H9 (cell line): ENCODE data around the gene XK. TPM values are rescaled to one million over a fixed set of nuclear protein-coding genes. Genes with fewer than 3 reads are reported as not detected.

ENCODE experiments used
- DNase-seq: peaks from one replicate; pipeline ENCODE4 v3.0.0-alpha.2; 2017
- H2AFZ ChIP-seq: one replicate; pipeline ENCODE4 v1.6.1; 2013; ENCODE audit warnings: mild to moderate bottlenecking, low read length, control low read depth, moderate library complexity
- H2AK5ac ChIP-seq: 2 replicates; pipeline ENCODE4 v1.6.1; 2013; ENCODE audit warnings: low read length, control low read depth, mixed read lengths; ENCODE audit not compliant: insufficient read length
- H2BK120ac ChIP-seq: one replicate; pipeline ENCODE4 v1.6.1; 2013; ENCODE audit warnings: low read depth, mild to moderate bottlenecking, low read length, control low read depth, inconsistent platforms; ENCODE audit not compliant: poor library complexity, severe bottlenecking
- H2BK12ac ChIP-seq: 2 replicates; pipeline ENCODE4 v1.6.1; 2013; ENCODE audit warnings: low read length, control low read depth, mixed read lengths, low read depth; ENCODE audit not compliant: insufficient read length
- H2BK15ac ChIP-seq: 2 replicates; pipeline ENCODE4 v1.6.1; 2013; ENCODE audit warnings: low read depth, low read length, control low read depth
- H2BK20ac ChIP-seq: one replicate; pipeline ENCODE4 v1.6.1; 2013; ENCODE audit warnings: low read depth, mild to moderate bottlenecking, low read length, control low read depth, inconsistent platforms; ENCODE audit not compliant: poor library complexity, severe bottlenecking
- H2BK5ac ChIP-seq: 2 replicates; pipeline ENCODE4 v1.6.1; 2013; ENCODE audit warnings: low read length, control low read depth, mixed read lengths; ENCODE audit not compliant: insufficient read length
- H3K14ac ChIP-seq: 2 replicates; pipeline ENCODE4 v1.6.1; 2013; ENCODE audit warnings: low read length, control low read depth; ENCODE audit not compliant: insufficient read depth
- H3K18ac ChIP-seq: 2 replicates; pipeline ENCODE4 v1.6.1; 2013; ENCODE audit warnings: low read depth, mild to moderate bottlenecking, mixed read lengths, low read length, control low read depth; ENCODE audit not compliant: insufficient read length
- H3K23ac ChIP-seq: 2 replicates; pipeline ENCODE4 v1.6.1; 2013; ENCODE audit warnings: low read length, control low read depth, mixed read lengths, low read depth; ENCODE audit not compliant: insufficient read length
- H3K23me2 ChIP-seq: 2 replicates; pipeline ENCODE4 v1.6.1; 2013; ENCODE audit warnings: low read depth, mild to moderate bottlenecking, mixed read lengths, low read length, control low read depth; ENCODE audit not compliant: insufficient read length, poor library complexity, severe bottlenecking
- H3K27ac ChIP-seq: 2 replicates; pipeline ENCODE4 v1.5.1; 2013; ENCODE audit warnings: low read length, control low read depth, mixed read lengths, low read depth; ENCODE audit not compliant: insufficient read length
- H3K27me3 ChIP-seq: 2 replicates; pipeline ENCODE4 v1.6.1; 2013; ENCODE audit warnings: low read length, control low read depth, inconsistent platforms; ENCODE audit not compliant: insufficient read depth
- H3K4ac ChIP-seq: 2 replicates; pipeline ENCODE4 v1.6.1; 2013; ENCODE audit warnings: low read depth, mild to moderate bottlenecking, control low read depth, inconsistent platforms, low read length, moderate library complexity
- H3K4me1 ChIP-seq: 2 replicates; pipeline ENCODE4 v1.6.1; 2013; ENCODE audit warnings: low read length, control low read depth, inconsistent platforms; ENCODE audit not compliant: insufficient read depth
- H3K4me2 ChIP-seq: 2 replicates; pipeline ENCODE4 v1.6.1; 2013; ENCODE audit warnings: low read length, control low read depth, mixed read lengths; ENCODE audit not compliant: insufficient read length, insufficient read depth
- H3K56ac ChIP-seq: 2 replicates; pipeline ENCODE4 v1.6.1; 2013; ENCODE audit warnings: low read depth, mild to moderate bottlenecking, mixed read lengths, low read length, control low read depth; ENCODE audit not compliant: insufficient read length
- H3K79me1 ChIP-seq: 2 replicates; pipeline ENCODE4 v1.6.1; 2013; ENCODE audit warnings: low read depth, mild to moderate bottlenecking, moderate library complexity, low read length, control low read depth, inconsistent platforms; ENCODE audit not compliant: insufficient read depth, poor library complexity, severe bottlenecking
- H3K79me2 ChIP-seq: 2 replicates; pipeline ENCODE4 v1.6.1; 2013; ENCODE audit warnings: low read length, control low read depth, inconsistent platforms; ENCODE audit not compliant: insufficient read depth
- H3K9ac ChIP-seq: 2 replicates; pipeline ENCODE4 v1.6.1; 2013; ENCODE audit warnings: low read length, control low read depth, mixed read lengths; ENCODE audit not compliant: insufficient read length; ENCODE audit errors: extremely low read depth
- H3K9me3 ChIP-seq: one replicate; pipeline ENCODE4 v1.6.1; 2013; ENCODE audit warnings: low read depth, low read length, inconsistent platforms; ENCODE audit not compliant: control insufficient read depth
- H3T11ph ChIP-seq: one replicate; pipeline ENCODE4 v1.6.1; 2013; ENCODE audit warnings: mild to moderate bottlenecking, low read length, control low read depth, inconsistent platforms
- H4K20me1 ChIP-seq: one replicate; pipeline ENCODE4 v1.6.1; 2013; ENCODE audit not compliant: control insufficient read depth, insufficient read length, insufficient read depth
- H4K5ac ChIP-seq: 2 replicates; pipeline ENCODE4 v1.6.1; 2013; ENCODE audit warnings: low read depth, mild to moderate bottlenecking, mixed read lengths, low read length, control low read depth; ENCODE audit not compliant: insufficient read length
- H4K8ac ChIP-seq: replicated peaks from 2 replicates; pipeline ENCODE4 v1.6.1; 2013; ENCODE audit warnings: low read length, control low read depth, mixed read lengths, low read depth; ENCODE audit not compliant: insufficient read length
- H4K91ac ChIP-seq: 2 replicates; pipeline ENCODE4 v1.6.1; 2013; ENCODE audit warnings: low read depth, mild to moderate bottlenecking, moderate library complexity, mixed read lengths, low read length, control low read depth; ENCODE audit not compliant: insufficient read length
- H3K27ac Mint-ChIP-seq, 3 experiments: 2 replicates in 2 of 3; 3 replicates in 1 of 3; pipeline ENCODE4 v1.8.0; 2020 to 2021; ENCODE audit warnings: mixed read lengths in 3 of 3, mild to moderate bottlenecking in 1 of 3, moderate library complexity in 1 of 3
- H3K27me3 Mint-ChIP-seq: 2 replicates; pipeline ENCODE4 v1.8.0; 2021; ENCODE audit warnings: low read depth, mild to moderate bottlenecking, moderate library complexity, mixed read lengths
- H3K36me3 Mint-ChIP-seq, 3 experiments: 2 replicates in 2 of 3; 3 replicates in 1 of 3; pipeline ENCODE4 v1.8.0; 2020 to 2021; ENCODE audit warnings: low read depth in 3 of 3, mixed read lengths in 3 of 3; ENCODE audit not compliant: insufficient read depth in 1 of 3
- H3K4me1 Mint-ChIP-seq, 2 experiments: 2 replicates each; pipeline ENCODE4 v1.8.0; 2020; ENCODE audit warnings: mixed read lengths in 2 of 2
- H3K4me3 Mint-ChIP-seq, 2 experiments: 2 replicates in 1 of 2; 3 replicates in 1 of 2; pipeline ENCODE4 v1.8.0; 2020 to 2021; ENCODE audit warnings: mild to moderate bottlenecking in 2 of 2, mixed read lengths in 2 of 2, moderate library complexity in 1 of 2
- H3K9me3 Mint-ChIP-seq, 2 experiments: 2 replicates in 1 of 2; 3 replicates in 1 of 2; pipeline ENCODE4 v1.8.0; 2020; ENCODE audit warnings: mild to moderate bottlenecking in 2 of 2, mixed read lengths in 2 of 2, moderate library complexity in 1 of 2
- total RNA-seq: library from RNA; stranded (reverse); gene quantifications from 2 replicates; pipeline ENCODE4 v1.2.1, GENCODE V29; 2021
- TF ChIP-seq, protein P1 (sequence below): fragments of 200-600 bp; sonication (generic); conservative IDR thresholded peaks from 3 replicates; pipeline ENCODE4 v1.8.0; 2021; ENCODE audit warnings: antibody characterized with exemption, mild to moderate bottlenecking

Gene XK
- total RNA-seq, 1 experiment from 2014 or later: 0.85 TPM

GRCh38 chrX:37755025-37755424, 69.4 kb downstream of the XK start:
- H2BK12ac ChIP-seq: no peak overlapping the region
- H3T11ph ChIP-seq: no peak overlapping the region
- no peak overlapping the region for H3K18ac ChIP-seq
- no peak overlapping the region for H2BK15ac ChIP-seq
- no peak overlapping the region for H2BK120ac ChIP-seq
- no peaks in the 10 kb centered on the region for H3K79me1 ChIP-seq
- H3K27me3 ChIP-seq: no peaks in the 10 kb centered on the region
- no peak overlapping the region for H2AK5ac ChIP-seq
- no peak overlapping the region for H4K5ac ChIP-seq
- no peak overlapping the region for H3K27ac ChIP-seq
- TF ChIP-seq, protein P1, sequence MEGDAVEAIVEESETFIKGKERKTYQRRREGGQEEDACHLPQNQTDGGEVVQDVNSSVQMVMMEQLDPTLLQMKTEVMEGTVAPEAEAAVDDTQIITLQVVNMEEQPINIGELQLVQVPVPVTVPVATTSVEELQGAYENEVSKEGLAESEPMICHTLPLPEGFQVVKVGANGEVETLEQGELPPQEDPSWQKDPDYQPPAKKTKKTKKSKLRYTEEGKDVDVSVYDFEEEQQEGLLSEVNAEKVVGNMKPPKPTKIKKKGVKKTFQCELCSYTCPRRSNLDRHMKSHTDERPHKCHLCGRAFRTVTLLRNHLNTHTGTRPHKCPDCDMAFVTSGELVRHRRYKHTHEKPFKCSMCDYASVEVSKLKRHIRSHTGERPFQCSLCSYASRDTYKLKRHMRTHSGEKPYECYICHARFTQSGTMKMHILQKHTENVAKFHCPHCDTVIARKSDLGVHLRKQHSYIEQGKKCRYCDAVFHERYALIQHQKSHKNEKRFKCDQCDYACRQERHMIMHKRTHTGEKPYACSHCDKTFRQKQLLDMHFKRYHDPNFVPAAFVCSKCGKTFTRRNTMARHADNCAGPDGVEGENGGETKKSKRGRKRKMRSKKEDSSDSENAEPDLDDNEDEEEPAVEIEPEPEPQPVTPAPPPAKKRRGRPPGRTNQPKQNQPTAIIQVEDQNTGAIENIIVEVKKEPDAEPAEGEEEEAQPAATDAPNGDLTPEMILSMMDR: no peak
- H3K4me2 ChIP-seq: no peak overlapping the region
- no peak overlapping the region for H3K9ac ChIP-seq
- H3K56ac ChIP-seq: no peak overlapping the region
- no peak overlapping the region for H2AFZ ChIP-seq
- Mint-ChIP-seq H3K27me3 (no peaks in the 10 kb centered on the region), H3K4me1 (no peaks in the 10 kb centered on the region), H3K4me3 (no peak overlapping the region), H3K9me3 (peaks cover 34 to 37% of the 10 kb centered on the region in 2 experiments), H3K36me3 (no peaks in the 10 kb centered on the region), H3K27ac (no peak overlapping the region)
- H3K4me1 ChIP-seq: no peaks in the 10 kb centered on the region
- H4K91ac ChIP-seq: no peak overlapping the region
- no peak overlapping the region for H3K14ac ChIP-seq
- H3K23ac ChIP-seq: no peak overlapping the region
- H3K9me3 ChIP-seq: no peaks in the 10 kb centered on the region
- H4K20me1 ChIP-seq: no peaks in the 10 kb centered on the region
- H3K23me2 ChIP-seq: no peaks in the 10 kb centered on the region
- no peak for DNase-seq
- H2BK5ac ChIP-seq: no peak overlapping the region
- no peak overlapping the region for H3K4ac ChIP-seq
- H3K79me2 ChIP-seq: no peaks in the 10 kb centered on the region
- no peak overlapping the region for H2BK20ac ChIP-seq
- H4K8ac ChIP-seq: no peak overlapping the region
